ENCODE data around the gene CHST12. TPM values are rescaled to one million over a fixed set of nuclear protein-coding genes. Genes with fewer than 3 reads are reported as not detected.
A peak's percentile ranks its signal among the peaks of the same experiment; 100 is the strongest.

Gene CHST12
- total RNA-seq, 1 experiment from 2014 or later, result 18.3 TPM

- Mint-ChIP-seq H3K9me3 (peaks cover 3% of the 10 kb centered on the region; the same call in 1 of the 2 replicates), H3K27ac (no peak overlapping the region; the same call in 1 of the 2 replicates), H3K27me3 (ENCODE audit: low read depth) (no peaks in the 10 kb centered on the region), H3K4me3 (no peak overlapping the region), H3K36me3 (peaks cover 5% of the 10 kb centered on the region), H3K4me1 (no peaks in the 10 kb centered on the region)
- TF ChIP-seq ELF4 (CRISPR knock-in tag; IDR thresholded peaks at IDR 0.05; ENCODE audit: low read depth), result no peak
- no peak for TF ChIP-seq ETV6 (CRISPR knock-in tag; IDR thresholded peaks at IDR 0.05)
- TF ChIP-seq, protein P1, sequence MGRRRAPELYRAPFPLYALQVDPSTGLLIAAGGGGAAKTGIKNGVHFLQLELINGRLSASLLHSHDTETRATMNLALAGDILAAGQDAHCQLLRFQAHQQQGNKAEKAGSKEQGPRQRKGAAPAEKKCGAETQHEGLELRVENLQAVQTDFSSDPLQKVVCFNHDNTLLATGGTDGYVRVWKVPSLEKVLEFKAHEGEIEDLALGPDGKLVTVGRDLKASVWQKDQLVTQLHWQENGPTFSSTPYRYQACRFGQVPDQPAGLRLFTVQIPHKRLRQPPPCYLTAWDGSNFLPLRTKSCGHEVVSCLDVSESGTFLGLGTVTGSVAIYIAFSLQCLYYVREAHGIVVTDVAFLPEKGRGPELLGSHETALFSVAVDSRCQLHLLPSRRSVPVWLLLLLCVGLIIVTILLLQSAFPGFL (CRISPR knock-in tag; IDR thresholded peaks at IDR 0.05; ENCODE audit: borderline replicate concordance), result no peak
- TF ChIP-seq, protein P2, sequence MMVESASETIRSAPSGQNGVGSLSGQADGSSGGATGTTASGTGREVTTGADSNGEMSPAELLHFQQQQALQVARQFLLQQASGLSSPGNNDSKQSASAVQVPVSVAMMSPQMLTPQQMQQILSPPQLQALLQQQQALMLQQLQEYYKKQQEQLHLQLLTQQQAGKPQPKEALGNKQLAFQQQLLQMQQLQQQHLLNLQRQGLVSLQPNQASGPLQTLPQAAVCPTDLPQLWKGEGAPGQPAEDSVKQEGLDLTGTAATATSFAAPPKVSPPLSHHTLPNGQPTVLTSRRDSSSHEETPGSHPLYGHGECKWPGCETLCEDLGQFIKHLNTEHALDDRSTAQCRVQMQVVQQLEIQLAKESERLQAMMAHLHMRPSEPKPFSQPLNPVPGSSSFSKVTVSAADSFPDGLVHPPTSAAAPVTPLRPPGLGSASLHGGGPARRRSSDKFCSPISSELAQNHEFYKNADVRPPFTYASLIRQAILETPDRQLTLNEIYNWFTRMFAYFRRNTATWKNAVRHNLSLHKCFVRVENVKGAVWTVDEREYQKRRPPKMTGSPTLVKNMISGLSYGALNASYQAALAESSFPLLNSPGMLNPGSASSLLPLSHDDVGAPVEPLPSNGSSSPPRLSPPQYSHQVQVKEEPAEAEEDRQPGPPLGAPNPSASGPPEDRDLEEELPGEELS (CRISPR knock-in tag; IDR thresholded peaks at IDR 0.05), result no peak
- CTCF ChIA-PET, result interaction anchor here (1.2 to 1.6 kb wide), 2 partner anchors 13 to 24 kb away, joined by 3 to 5 read pairs; no protein-coding TSS in a partner anchor
- POLR2A ChIA-PET, result no interaction called here
- ATAC-seq, result no peak
- DNase-seq (ENCODE audit: low spot score), result no peak
Measured at GRCh38 chr7:2444476-2444875, 41.1 kb downstream of the CHST12 start.

- TF ChIP-seq ATF3 (CRISPR knock-in tag; conservative IDR thresholded peaks at IDR 0.05), result no peak
- TF ChIP-seq NFE2L1 (CRISPR knock-in tag; IDR thresholded peaks at IDR 0.05), result no peak
- no peak for TF ChIP-seq ESRRA (CRISPR knock-in tag; IDR thresholded peaks at IDR 0.05; ENCODE audit: borderline replicate concordance)
- TF ChIP-seq MXD4 (CRISPR knock-in tag; IDR thresholded peaks at IDR 0.05; ENCODE audit: borderline replicate concordance), result no peak
- TF ChIP-seq NFYB (CRISPR knock-in tag; conservative IDR thresholded peaks at IDR 0.05; ENCODE audit: low read depth), result no peak
- TF ChIP-seq OVOL2 (CRISPR knock-in tag; IDR thresholded peaks at IDR 0.05; ENCODE audit: borderline replicate concordance), result no peak
- no peak for TF ChIP-seq RORB (CRISPR knock-in tag; IDR thresholded peaks at IDR 0.05)
- TF ChIP-seq, protein P3, sequence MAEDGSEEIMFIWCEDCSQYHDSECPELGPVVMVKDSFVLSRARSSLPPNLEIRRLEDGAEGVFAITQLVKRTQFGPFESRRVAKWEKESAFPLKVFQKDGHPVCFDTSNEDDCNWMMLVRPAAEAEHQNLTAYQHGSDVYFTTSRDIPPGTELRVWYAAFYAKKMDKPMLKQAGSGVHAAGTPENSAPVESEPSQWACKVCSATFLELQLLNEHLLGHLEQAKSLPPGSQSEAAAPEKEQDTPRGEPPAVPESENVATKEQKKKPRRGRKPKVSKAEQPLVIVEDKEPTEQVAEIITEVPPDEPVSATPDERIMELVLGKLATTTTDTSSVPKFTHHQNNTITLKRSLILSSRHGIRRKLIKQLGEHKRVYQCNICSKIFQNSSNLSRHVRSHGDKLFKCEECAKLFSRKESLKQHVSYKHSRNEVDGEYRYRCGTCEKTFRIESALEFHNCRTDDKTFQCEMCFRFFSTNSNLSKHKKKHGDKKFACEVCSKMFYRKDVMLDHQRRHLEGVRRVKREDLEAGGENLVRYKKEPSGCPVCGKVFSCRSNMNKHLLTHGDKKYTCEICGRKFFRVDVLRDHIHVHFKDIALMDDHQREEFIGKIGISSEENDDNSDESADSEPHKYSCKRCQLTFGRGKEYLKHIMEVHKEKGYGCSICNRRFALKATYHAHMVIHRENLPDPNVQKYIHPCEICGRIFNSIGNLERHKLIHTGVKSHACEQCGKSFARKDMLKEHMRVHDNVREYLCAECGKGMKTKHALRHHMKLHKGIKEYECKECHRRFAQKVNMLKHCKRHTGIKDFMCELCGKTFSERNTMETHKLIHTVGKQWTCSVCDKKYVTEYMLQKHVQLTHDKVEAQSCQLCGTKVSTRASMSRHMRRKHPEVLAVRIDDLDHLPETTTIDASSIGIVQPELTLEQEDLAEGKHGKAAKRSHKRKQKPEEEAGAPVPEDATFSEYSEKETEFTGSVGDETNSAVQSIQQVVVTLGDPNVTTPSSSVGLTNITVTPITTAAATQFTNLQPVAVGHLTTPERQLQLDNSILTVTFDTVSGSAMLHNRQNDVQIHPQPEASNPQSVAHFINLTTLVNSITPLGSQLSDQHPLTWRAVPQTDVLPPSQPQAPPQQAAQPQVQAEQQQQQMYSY (CRISPR knock-in tag; IDR thresholded peaks at IDR 0.05), result no peak
- TF ChIP-seq, protein P4, sequence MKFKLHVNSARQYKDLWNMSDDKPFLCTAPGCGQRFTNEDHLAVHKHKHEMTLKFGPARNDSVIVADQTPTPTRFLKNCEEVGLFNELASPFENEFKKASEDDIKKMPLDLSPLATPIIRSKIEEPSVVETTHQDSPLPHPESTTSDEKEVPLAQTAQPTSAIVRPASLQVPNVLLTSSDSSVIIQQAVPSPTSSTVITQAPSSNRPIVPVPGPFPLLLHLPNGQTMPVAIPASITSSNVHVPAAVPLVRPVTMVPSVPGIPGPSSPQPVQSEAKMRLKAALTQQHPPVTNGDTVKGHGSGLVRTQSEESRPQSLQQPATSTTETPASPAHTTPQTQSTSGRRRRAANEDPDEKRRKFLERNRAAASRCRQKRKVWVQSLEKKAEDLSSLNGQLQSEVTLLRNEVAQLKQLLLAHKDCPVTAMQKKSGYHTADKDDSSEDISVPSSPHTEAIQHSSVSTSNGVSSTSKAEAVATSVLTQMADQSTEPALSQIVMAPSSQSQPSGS (CRISPR knock-in tag; IDR thresholded peaks at IDR 0.05; ENCODE audit: borderline replicate concordance, low read depth), result no peak
- no peak for TF ChIP-seq ZNF396 (CRISPR knock-in tag; IDR thresholded peaks at IDR 0.05; ENCODE audit: borderline replicate concordance)
- no peak for TF ChIP-seq HMGXB4 (CRISPR knock-in tag; IDR thresholded peaks at IDR 0.05)
- TF ChIP-seq, protein P5, sequence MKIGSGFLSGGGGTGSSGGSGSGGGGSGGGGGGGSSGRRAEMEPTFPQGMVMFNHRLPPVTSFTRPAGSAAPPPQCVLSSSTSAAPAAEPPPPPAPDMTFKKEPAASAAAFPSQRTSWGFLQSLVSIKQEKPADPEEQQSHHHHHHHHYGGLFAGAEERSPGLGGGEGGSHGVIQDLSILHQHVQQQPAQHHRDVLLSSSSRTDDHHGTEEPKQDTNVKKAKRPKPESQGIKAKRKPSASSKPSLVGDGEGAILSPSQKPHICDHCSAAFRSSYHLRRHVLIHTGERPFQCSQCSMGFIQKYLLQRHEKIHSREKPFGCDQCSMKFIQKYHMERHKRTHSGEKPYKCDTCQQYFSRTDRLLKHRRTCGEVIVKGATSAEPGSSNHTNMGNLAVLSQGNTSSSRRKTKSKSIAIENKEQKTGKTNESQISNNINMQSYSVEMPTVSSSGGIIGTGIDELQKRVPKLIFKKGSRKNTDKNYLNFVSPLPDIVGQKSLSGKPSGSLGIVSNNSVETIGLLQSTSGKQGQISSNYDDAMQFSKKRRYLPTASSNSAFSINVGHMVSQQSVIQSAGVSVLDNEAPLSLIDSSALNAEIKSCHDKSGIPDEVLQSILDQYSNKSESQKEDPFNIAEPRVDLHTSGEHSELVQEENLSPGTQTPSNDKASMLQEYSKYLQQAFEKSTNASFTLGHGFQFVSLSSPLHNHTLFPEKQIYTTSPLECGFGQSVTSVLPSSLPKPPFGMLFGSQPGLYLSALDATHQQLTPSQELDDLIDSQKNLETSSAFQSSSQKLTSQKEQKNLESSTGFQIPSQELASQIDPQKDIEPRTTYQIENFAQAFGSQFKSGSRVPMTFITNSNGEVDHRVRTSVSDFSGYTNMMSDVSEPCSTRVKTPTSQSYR (CRISPR knock-in tag; IDR thresholded peaks at IDR 0.05), result no peak
- no peak for TF ChIP-seq ZNF138 (CRISPR knock-in tag; conservative IDR thresholded peaks at IDR 0.05)
- TF ChIP-seq GABPB1 (CRISPR knock-in tag; IDR thresholded peaks at IDR 0.05), result no peak
- TF ChIP-seq GTF2I (CRISPR knock-in tag; conservative IDR thresholded peaks at IDR 0.05), result no peak
- no peak for TF ChIP-seq HMGA2 (CRISPR knock-in tag; IDR thresholded peaks at IDR 0.05)
- no peak for TF ChIP-seq ZNF423 (CRISPR knock-in tag; IDR thresholded peaks at IDR 0.05)
- ChIA-PET POLR2A (no interaction called here), CTCF (interaction anchor here (1.2 to 1.6 kb wide), 2 partner anchors 13 to 23 kb away, joined by 3 to 5 read pairs; no protein-coding TSS in a partner anchor)
- Mint-ChIP-seq H3K9me3 (peaks cover 3% of the 10 kb centered on the region; the same call in 1 of the 2 replicates), H3K4me3 (no peak overlapping the region), H3K36me3 (peaks cover 5% of the 10 kb centered on the region), H3K27ac (peak overlapping the region; percentile 49), H3K4me1 (no peaks in the 10 kb centered on the region), H3K27me3 (ENCODE audit: low read depth) (no peaks in the 10 kb centered on the region)
- DNase-seq (ENCODE audit: low spot score), result no peak
- no peak for ATAC-seq
Measured at GRCh38 chr7:2445047-2445446, 41.6 kb downstream of the CHST12 start.

Measured in WTC11 (cell line).